Activated CD8-positive, alpha-beta T cell treated with anti-CD3 and anti-CD28 coated beads for 36 hours (primary cell): Measurements from ENCODE around the gene TTN. TPM values are rescaled to one million over a fixed set of nuclear protein-coding genes. Genes with fewer than 3 reads are reported as not detected.
"Not testable (repeated sequence)": the region's sequence is repeated elsewhere in the genome, so short reads cannot be mapped to it uniquely, and the experiment has no call there.

Experiments
- ATAC-seq: fragments of 200-7000 bp; cut with Tn5 transposase; one replicate; pipeline ENCODE4 v1.10.0; 2021; ENCODE audit warnings: mild to moderate bottlenecking, moderate library complexity
- CTCF ChIA-PET: fragments of 350-600 bp; sonication (Branson Sonifier 250); formaldehyde crosslinking; loops from one replicate; lab custom pipeline; 2021; ENCODE audit warnings: antibody characterized with exemption; lab: Charles Lee
- POLR2A ChIA-PET: fragments of 350-600 bp; sonication (Branson Sonifier 250); formaldehyde crosslinking; loops from one replicate; lab custom pipeline; 2021; ENCODE audit warnings: antibody characterized with exemption; lab: Charles Lee
- DNase-seq: peaks from one replicate; pipeline ENCODE4 v3.0.0-alpha.2; 2020
- H3K27ac Mint-ChIP-seq: one replicate; pipeline ENCODE4 v1.8.0; 2021; ENCODE audit warnings: mild to moderate bottlenecking, mixed read lengths
- H3K27me3 Mint-ChIP-seq: one replicate; pipeline ENCODE4 v1.8.0; 2021; ENCODE audit warnings: mixed read lengths
- H3K36me3 Mint-ChIP-seq: one replicate; pipeline ENCODE4 v1.8.0; 2021; ENCODE audit warnings: low read depth, mixed read lengths
- H3K4me1 Mint-ChIP-seq: one replicate; pipeline ENCODE4 v1.8.0; 2021; ENCODE audit warnings: low read depth, mixed read lengths
- H3K4me3 Mint-ChIP-seq: one replicate; pipeline ENCODE4 v1.8.0; 2021; ENCODE audit warnings: mild to moderate bottlenecking, moderate library complexity, mixed read lengths
- H3K9me3 Mint-ChIP-seq: one replicate; pipeline ENCODE4 v1.8.0; 2021; ENCODE audit warnings: mixed read lengths
- CTCF ChIP-seq: fragments of 200-600 bp; IDR thresholded peaks from one replicate; pipeline ENCODE4 v1.8.0; 2022; ENCODE audit warnings: antibody characterized with exemption, mild to moderate bottlenecking
- intact Hi-C: fragments of 100-400 bp; cut with micrococcal nuclease; formaldehyde crosslinking; loops from one replicate; pipeline ENCODE4 v1.10.0; 2022
- total RNA-seq, 2 experiments: library from RNA; stranded (reverse); gene quantifications; one replicate each; pipeline ENCODE4 v1.2.3, GENCODE V29; 2021

The TTN gene
- total RNA-seq, 2 experiments from 2014 or later = 2.8 to 4.3 TPM

- no peak for TF ChIP-seq CTCF
- peak overlapping the region; percentile 80 for H3K27ac Mint-ChIP-seq
- intact Hi-C loops = no loop called here
- H3K9me3 Mint-ChIP-seq = no peaks in the 10 kb centered on the region
- CTCF ChIA-PET = interaction anchor here (0.8 to 1.3 kb wide), 4 partner anchors 8 to 116 kb away, joined by 3 to 5 read pairs (median 3); partner anchors contain the start of gene PLEKHA3
- no peak for DNase-seq
- no peaks in the 10 kb centered on the region for H3K27me3 Mint-ChIP-seq
- no peak overlapping the region for H3K4me3 Mint-ChIP-seq
- H3K36me3 Mint-ChIP-seq = peaks cover 68% of the 10 kb centered on the region
- peaks cover 50% of the 10 kb centered on the region for H3K4me1 Mint-ChIP-seq
- POLR2A ChIA-PET = interaction anchor here (1.2 kb wide), 1 partner anchor 51 kb away, joined by 3 read pairs; no protein-coding TSS in a partner anchor
- ATAC-seq = no peak
Measured at GRCh38 chr2:178530131-178530530, 277.1 kb downstream of the TTN start.

GRCh38 chr2:178529194-178529593 is 278.0 kb downstream of the TTN start:
- H3K9me3 Mint-ChIP-seq = no peaks in the 10 kb centered on the region

GRCh38 chr2:178528647-178529046 is 278.6 kb downstream of the TTN start:
- Mint-ChIP-seq H3K36me3 (peaks cover 55% of the 10 kb centered on the region), H3K27me3 (no peaks in the 10 kb centered on the region), H3K9me3 (no peaks in the 10 kb centered on the region), H3K27ac (no peak overlapping the region), H3K4me3 (no peak overlapping the region), H3K4me1 (peaks cover 53% of the 10 kb centered on the region)
- intact Hi-C loops = no loop called here
- CTCF ChIA-PET = no interaction called here
- no peak for TF ChIP-seq CTCF
- DNase-seq = no peak
- POLR2A ChIA-PET = no interaction called here
- no peak for ATAC-seq

More at GRCh38 chr2:178529194-178529593, 278.0 kb downstream of the TTN start:
- Mint-ChIP-seq H3K36me3 (peaks cover 58% of the 10 kb centered on the region), H3K4me3 (no peak overlapping the region), H3K4me1 (peaks cover 53% of the 10 kb centered on the region), H3K27me3 (no peaks in the 10 kb centered on the region), H3K27ac (no peak overlapping the region)
- DNase-seq (no peak), ATAC-seq (no peak)
- ChIA-PET CTCF (no interaction called here), POLR2A (no interaction called here)
- intact Hi-C loops = no loop called here
- TF ChIP-seq CTCF = no peak

GRCh38 chr2:178527592-178527991 is 279.6 kb downstream of the TTN start:
- CTCF ChIA-PET = interaction anchor here (1.8 kb wide), 1 partner anchor 113 kb away, joined by 4 read pairs; no protein-coding TSS in a partner anchor
- no peak for ATAC-seq
- no peak for TF ChIP-seq CTCF
- POLR2A ChIA-PET = interaction anchor here (0.7 to 0.8 kb wide), 2 partner anchors 10 to 40 kb away, joined by 4 read pairs; no protein-coding TSS in a partner anchor
- H3K4me1 Mint-ChIP-seq = peaks cover 56% of the 10 kb centered on the region
- H3K9me3 Mint-ChIP-seq = peaks cover 1% of the 10 kb centered on the region
- intact Hi-C loops = no loop called here
- no peak for DNase-seq
- no peak overlapping the region for H3K27ac Mint-ChIP-seq
- H3K4me3 Mint-ChIP-seq = no peak overlapping the region
- peaks cover 50% of the 10 kb centered on the region for H3K36me3 Mint-ChIP-seq
- no peaks in the 10 kb centered on the region for H3K27me3 Mint-ChIP-seq

- Mint-ChIP-seq H3K27ac (no peak overlapping the region), H3K4me3 (no peak overlapping the region), H3K27me3 (no peaks in the 10 kb centered on the region), H3K4me1 (peaks cover 57% of the 10 kb centered on the region), H3K9me3 (peaks cover 1% of the 10 kb centered on the region), H3K36me3 (peaks cover 47% of the 10 kb centered on the region)
- ATAC-seq (no peak), DNase-seq (no peak)
- TF ChIP-seq CTCF = no peak
- ChIA-PET POLR2A (no interaction called here), CTCF (no interaction called here)
- intact Hi-C loops = no loop called here
Measured at GRCh38 chr2:178526256-178526655, 281.0 kb downstream of the TTN start.

- H3K9me3 Mint-ChIP-seq, H3K27ac Mint-ChIP-seq, intact Hi-C loops, H3K4me3 Mint-ChIP-seq, H3K27me3 Mint-ChIP-seq, POLR2A ChIA-PET, ATAC-seq, DNase-seq: not testable (repeated sequence)
- Mint-ChIP-seq H3K36me3 (peaks cover 41% of the 10 kb centered on the region), H3K4me1 (peaks cover 52% of the 10 kb centered on the region)
- CTCF ChIA-PET = interaction anchor here (0.5 kb wide), 1 partner anchor 226 kb away, joined by 3 read pairs; no protein-coding TSS in a partner anchor
Measured at GRCh38 chr2:178525460-178525859, 281.8 kb downstream of the TTN start.

- H3K9me3 Mint-ChIP-seq, DNase-seq, POLR2A ChIA-PET, H3K27ac Mint-ChIP-seq, ATAC-seq, intact Hi-C loops, H3K27me3 Mint-ChIP-seq: not testable (repeated sequence)
- Mint-ChIP-seq H3K36me3 (peaks cover 39% of the 10 kb centered on the region), H3K4me3 (peak overlapping the region; percentile 15), H3K4me1 (peaks cover 49% of the 10 kb centered on the region)
- CTCF ChIA-PET = interaction anchor here (1.4 to 1.9 kb wide), 2 partner anchors 11 to 74 kb away, joined by 3 to 4 read pairs; partner anchors contain the start of genes PJVK and PRKRA
Measured at GRCh38 chr2:178525010-178525409, 282.2 kb downstream of the TTN start.
